NT2/D1 (cell line): ENCODE results near the gene ACTN4.

Experiments used
- SUZ12 ChIP-seq: IDR thresholded peaks from 2 replicates; pipeline ENCODE4 v1.6.1; 2011; ENCODE audit not compliant: insufficient read length, insufficient read depth; ENCODE audit errors: extremely low read depth
- YY1 ChIP-seq: IDR thresholded peaks from 2 replicates; pipeline ENCODE4 v1.6.1; 2011; ENCODE audit not compliant: insufficient read length, insufficient read depth

DNA sequence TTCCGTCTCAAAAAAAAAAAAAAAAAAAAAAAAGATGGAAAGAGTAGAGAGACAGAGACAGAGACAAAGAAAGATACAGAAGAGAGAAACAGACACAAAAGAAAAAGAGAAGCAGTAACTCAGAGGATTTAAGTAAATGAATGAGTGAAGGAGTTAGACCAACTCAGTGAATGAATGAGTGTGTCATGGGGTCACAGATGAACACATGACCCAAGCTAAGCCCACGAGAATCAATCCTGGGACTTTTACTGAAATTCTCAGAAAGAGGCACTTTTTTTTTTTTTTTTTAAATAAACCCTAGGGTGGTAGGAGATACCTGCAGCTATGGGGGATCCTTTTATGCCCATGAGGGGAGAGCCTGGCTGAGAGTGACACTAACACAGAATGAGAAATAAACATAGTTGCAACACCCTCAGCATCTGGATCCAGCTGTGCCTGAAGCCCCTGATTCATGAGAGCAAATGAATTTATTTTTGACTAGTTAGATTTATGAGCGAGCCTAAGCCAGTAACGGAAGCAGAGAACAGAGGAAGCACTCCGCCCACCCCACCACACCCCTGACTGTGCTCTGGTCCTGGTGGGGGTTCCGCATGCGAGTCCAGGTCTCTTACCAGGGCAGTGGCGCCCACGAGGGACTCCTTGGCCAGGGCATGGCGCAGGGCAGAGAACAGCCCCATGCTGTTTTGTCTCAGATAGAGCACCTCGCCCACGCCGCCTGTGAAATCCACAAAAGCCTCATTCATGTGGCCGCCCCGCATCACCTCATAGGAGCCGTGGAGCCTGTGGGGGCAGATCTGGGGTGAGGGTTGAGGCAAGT lies 92.2 kb downstream of the ACTN4 start:
- TF ChIP-seq SUZ12 (no peak), YY1 (no peak)
